NCI-H345 (cell line): ENCODE results near the gene PLXNC1.

Source experiments
- DNase-seq: peaks from one replicate; lab custom pipeline; 2025; lab: John Stamatoyannopoulos, UW

Gene PLXNC1

DNA sequence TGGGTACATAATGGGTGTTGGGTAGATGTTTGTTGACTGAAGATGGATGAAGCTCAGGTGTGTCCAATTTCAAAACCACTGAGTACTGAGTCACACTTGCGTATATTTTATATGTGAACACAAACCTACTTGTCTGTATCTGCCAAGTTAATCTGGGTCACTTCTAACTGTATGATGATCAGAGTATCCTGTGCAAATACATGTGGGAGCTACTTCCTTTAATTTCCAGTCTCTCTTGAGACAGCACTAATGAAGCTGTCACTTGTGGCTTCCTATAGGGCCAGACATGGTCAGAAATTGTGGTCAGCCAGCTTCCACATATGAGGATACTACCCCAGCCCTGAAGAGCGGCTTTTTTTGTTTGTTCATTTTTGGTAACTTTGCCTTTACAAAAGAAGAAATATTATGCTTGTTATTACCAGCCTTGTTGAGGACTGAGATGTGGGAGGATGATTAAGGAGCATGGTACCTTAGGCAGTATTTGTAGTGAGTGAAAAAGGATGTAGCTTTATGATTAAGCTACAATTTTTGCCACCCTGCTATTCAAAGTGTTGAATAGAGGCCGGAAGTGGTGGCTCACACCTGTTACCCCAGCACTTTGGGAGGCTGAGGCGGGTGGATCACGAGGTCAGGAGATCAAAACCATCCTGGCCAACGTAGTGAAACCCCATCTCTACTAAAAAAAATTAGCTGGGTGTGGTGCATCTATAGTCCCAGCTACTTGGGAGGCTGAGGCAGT is 32.4 kb downstream of the PLXNC1 start:
- DNase-seq = no peak

GRCh38 chr12:94182986-94183707 is 34.8 kb downstream of the PLXNC1 start:
- no peak for DNase-seq

- DNase-seq = no peak
Measured at GRCh38 chr12:94183708-94184379, 35.5 kb downstream of the PLXNC1 start.

- no peak for DNase-seq
Measured at GRCh38 chr12:94184995-94185719, 36.8 kb downstream of the PLXNC1 start.

DNA sequence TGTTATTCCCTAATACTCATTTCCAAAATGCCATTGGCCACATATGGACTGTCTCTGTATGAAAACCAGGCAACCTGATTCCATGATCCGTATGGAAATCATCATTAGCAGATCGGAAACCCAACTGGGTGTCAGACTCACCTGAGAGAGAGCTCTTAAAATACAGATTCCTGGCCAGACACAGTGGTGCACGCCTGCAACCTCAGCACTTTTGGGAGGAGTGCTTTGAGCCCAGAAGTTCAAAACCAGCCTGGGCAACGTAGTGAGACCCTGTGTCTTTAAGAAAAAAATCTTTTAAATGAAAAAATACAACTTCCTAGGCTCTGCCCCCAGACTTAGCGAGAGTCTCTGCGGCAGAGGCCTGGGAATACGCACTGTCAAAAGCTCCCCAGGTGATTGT is 37.4 kb downstream of the PLXNC1 start:
- no peak for DNase-seq

- no peak for DNase-seq
Measured at GRCh38 chr12:94186278-94187241, 38.2 kb downstream of the PLXNC1 start.

DNA sequence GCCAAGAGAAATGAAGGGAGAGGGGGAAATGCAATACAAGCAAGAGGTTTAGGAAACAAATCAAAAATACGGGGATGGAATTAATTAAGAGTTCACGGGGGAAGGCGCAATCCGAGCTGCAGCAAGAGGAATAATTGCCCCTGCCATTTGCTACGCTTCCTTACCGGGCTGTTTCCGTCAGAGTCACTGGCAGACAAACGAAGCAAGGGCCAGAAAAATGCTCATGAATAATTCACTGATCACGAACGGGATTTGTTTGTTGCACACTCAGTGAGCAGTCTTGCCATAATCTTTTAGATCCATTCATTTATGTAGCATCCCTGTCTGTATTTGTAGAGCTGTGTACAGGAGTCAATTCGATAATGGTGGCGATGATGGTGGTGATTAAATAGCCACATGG is 39.0 kb downstream of the PLXNC1 start:
- no peak for DNase-seq

DNA sequence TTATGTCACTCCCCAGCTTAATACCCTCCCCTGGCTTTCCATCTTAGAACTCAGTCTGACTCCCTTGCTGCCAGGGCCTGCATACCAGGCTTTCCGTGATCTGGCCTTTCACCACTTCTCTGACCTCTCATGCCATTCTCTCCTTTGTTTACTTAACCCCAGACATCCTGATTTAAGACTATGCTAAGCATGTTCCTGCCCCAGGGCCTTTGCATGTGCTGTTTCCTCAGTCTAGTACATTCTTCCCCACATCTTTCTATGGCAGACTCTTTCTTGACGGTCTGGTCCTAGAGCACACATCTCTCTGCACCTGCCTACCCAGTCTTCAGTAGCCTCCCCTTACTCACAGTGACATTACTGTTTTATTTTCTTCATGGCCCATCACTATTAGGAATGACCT is 42.2 kb downstream of the PLXNC1 start:
- DNase-seq = no peak

- no peak for DNase-seq
Measured at GRCh38 chr12:94191023-94191422, 42.6 kb downstream of the PLXNC1 start.

- DNase-seq = no peak
Measured at GRCh38 chr12:94191811-94192210, 43.4 kb downstream of the PLXNC1 start.

DNA sequence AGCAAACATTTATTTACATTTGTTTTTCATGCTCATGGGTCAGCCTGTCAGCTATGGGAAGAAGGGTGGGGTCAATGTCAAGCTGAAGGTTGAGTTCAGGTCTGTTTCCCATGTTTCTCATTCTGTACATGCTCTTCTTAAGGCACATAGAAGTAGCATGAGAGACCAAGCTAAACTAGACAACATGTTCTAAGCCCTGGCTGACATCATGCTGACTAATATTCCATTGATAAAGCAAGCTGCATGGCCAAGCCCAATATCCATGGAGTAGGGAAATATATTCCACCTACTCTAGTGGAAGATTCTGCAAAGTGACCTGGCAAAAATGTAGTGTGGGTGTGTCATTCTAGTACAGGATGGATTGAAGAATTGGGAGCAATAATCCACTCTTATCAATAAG is 44.1 kb downstream of the PLXNC1 start:
- DNase-seq = no peak

- no peak for DNase-seq
Measured at GRCh38 chr12:94193168-94193567, 44.8 kb downstream of the PLXNC1 start.

- DNase-seq = no peak
Measured at GRCh38 chr12:94195483-94195882, 47.1 kb downstream of the PLXNC1 start.

DNA sequence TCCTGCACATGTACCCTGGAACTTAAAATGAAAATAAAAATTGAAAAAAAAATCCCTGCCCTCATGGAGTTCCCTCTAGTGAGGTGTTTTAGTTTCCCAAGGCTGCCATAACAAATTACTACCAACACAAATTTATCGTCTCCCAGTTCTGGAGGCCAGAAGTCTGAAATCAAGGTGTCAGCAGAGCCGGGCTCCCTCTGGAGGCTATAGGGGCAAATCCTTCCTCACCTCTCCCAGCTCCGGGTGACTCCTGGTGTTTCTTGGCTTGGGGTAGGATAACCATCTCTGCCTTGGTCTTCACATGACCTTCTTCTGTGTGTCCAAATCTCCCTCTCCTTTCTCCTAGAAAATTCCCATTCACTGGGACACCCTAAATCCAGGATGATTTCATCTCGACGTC is 50.1 kb downstream of the PLXNC1 start:
- no peak for DNase-seq

DNA sequence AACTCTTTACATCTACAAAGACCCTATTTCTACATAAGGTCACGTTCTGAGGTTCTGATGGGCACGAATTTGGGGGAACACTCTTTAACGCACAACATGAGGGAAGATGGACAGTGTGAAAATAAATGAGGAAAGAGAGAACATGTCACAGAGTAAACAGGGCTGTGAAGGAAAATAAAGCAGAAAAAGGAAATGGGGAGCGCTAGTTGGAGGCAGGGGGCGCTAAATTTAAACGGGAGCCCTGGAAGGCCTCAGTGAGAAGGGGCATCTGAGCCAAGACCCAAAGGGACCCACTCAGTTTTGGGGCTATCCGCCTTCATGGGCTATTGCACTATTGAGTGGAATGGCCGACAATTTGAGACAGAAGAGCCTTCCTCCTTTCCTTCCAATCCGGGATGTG is 50.5 kb downstream of the PLXNC1 start:
- no peak for DNase-seq

DNA sequence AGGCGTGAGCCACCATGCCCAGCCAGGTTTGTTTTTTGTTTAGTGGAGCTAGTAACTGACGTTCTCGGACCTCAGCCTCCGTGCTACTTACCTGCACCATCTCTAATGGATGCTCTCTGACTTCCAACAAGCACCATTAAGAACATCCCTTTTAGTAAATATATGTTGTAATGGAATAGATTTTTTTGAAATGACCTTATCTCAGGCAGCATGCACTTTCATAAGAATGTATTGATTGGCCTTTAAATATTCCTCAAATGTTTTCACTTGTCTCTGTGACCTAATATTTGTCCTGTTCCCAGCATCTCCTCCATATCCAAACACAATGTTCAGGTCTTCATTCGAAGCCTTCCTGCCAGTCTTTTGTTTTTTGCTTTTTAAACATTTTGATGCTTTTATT is 51.7 kb downstream of the PLXNC1 start:
- DNase-seq = no peak

GRCh38 chr12:94200695-94201094 is 52.3 kb downstream of the PLXNC1 start:
- no peak for DNase-seq

DNA sequence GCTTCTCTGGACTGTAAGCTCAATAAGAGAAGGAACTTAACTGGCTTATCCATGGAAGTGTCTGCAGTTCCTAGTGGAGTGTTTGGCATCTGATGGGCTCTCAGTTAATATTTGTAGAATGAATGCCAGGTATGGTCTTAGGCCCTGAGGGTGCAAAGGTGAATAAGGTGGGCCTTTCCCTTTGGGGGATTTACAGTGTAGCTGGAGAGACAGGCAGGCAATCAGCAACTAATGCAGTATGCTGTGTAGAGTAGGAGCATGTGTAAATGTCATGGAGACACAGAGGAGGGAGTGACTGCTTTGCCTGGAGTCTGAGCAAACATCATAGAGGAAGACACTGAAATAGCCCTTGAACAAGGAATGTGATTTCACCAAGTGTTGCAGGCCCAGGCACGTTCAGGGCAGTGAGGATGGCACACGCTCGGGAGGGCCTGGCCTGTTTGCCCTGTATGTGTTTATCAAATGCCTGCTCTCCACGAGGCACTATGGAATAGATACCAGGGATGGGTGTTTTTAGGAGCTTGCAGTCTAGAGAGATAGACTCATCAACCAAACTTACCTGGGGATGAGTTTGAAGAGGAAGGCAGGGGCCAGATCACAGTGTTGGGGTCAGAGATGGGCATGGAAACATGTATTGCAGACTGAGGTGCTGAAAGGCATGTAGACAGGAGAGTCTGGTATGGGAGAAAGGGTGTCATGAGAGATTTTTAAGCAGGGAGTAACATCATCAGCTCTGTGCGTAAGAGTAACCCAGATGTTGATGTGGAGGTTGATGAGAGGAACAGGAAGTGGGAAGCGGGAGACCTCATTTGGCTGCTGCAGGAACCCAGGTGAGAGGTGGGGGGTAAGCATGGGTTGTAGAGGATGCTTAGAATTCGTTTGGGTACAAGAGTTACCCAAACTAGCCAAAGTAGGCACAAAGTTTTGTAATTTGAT is 54.1 kb downstream of the PLXNC1 start:
- DNase-seq = peak; percentile 73

DNA sequence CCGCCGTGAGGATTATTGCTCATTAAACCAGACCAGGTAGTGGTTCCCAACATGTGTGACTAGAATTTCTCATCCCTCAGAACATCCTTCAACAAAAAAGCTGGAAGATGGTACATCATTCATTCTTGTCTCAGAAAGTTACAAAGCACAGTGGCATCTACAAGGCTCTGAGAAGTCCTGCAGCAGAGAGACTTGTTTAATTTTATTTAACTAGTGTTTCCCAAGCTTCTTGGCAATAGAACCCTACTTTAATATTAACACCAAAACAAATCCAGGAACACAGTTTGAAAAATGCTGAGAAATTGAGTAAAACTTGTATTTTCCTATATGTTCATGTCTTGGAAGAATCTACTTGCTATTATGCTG is 54.8 kb downstream of the PLXNC1 start:
- DNase-seq = no peak

DNA sequence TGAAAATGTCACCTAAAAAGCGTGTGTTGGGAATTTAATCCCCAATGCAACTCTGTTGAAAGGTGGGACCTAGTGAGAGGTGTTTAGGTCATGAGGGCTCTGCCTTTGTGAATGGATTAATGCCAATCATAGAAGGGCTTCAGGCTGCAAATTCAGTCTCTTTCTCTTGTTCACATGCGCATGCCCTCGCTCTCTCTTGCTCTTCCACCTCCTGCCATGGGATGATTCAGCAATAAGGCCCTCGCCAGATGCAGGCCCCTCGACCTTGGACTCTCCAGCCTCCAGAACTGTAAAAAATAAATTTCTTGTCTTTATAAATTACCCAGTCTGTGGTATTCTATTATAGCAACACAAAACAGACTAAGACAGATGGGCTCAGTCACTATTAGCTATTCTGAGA is 55.4 kb downstream of the PLXNC1 start:
- no peak for DNase-seq
